OCI-LY3 (cell line): ENCODE measurements around the gene CNTN5.

Experiments used
- H2AFZ ChIP-seq: fragments of 200-600, 300-600 bp; shearing (Covaris generic); 2 replicates; pipeline ENCODE4 v1.6.0; 2014; ENCODE audit warnings: antibody characterized with exemption, low read depth, low read length
- H3K27ac ChIP-seq: fragments of 200-600, 300-600 bp; sonication (generic); 2 replicates; pipeline ENCODE4 v1.5.1; 2014; ENCODE audit warnings: mild to moderate bottlenecking, low read length, moderate library complexity, mixed read lengths
- H3K27me3 ChIP-seq: fragments of 200-600, 300-600 bp; sonication (generic); 2 replicates; pipeline ENCODE4 v1.6.1; 2014; ENCODE audit warnings: low read depth, low read length, mixed read lengths
- H3K36me3 ChIP-seq: fragments of 200-600, 300-600 bp; sonication (generic); replicated peaks from 2 replicates; pipeline ENCODE3; 2014; ENCODE audit warnings: low read depth, low read length, mixed read lengths
- H3K4me1 ChIP-seq: fragments of 300-600, 200-600 bp; sonication (generic); 2 replicates; pipeline ENCODE4 v1.6.1; 2014; ENCODE audit warnings: low read length, mixed read lengths
- H3K4me2 ChIP-seq: fragments of 200-600, 300-600 bp; sonication (generic); 2 replicates; pipeline ENCODE4 v1.6.1; 2014; ENCODE audit warnings: low read length, mixed read lengths
- H3K4me3 ChIP-seq: fragments of 300-600, 200-600 bp; sonication (generic); 2 replicates; pipeline ENCODE4 v1.5.1; 2014; ENCODE audit warnings: antibody characterized with exemption, mild to moderate bottlenecking, low read length, moderate library complexity
- H3K79me2 ChIP-seq: fragments of 300-600, 200-600 bp; shearing (Covaris generic); 2 replicates; pipeline ENCODE4 v1.6.1; 2014; ENCODE audit warnings: mild to moderate bottlenecking, low read length, mixed read lengths
- H3K9ac ChIP-seq: fragments of 300-600, 200-600 bp; shearing (Covaris generic); 2 replicates; pipeline ENCODE4 v1.6.0; 2014; ENCODE audit warnings: mild to moderate bottlenecking, low read length, moderate library complexity
- H3K9me3 ChIP-seq: fragments of 200-600, 300-600 bp; shearing (Covaris generic); 2 replicates; pipeline ENCODE4 v1.6.1; 2014; ENCODE audit warnings: low read length, mixed read lengths; ENCODE audit not compliant: insufficient read depth
- H4K20me1 ChIP-seq: fragments of 200-600, 300-600 bp; sonication (generic); 2 replicates; pipeline ENCODE4 v1.6.1; 2016; ENCODE audit warnings: low read length, mixed read lengths; ENCODE audit not compliant: insufficient read depth
- CTCF ChIP-seq: fragments of 200-600, 300-600 bp; sonication (generic); IDR thresholded peaks from 2 replicates; pipeline ENCODE4 v1.5.1; 2014; ENCODE audit warnings: antibody characterized with exemption, low read length, low read depth
- EZH2phosphoT487 ChIP-seq: fragments of 200-600 bp; shearing (Covaris generic); IDR thresholded peaks from 2 replicates; pipeline ENCODE4 v1.6.1; 2018; ENCODE audit warnings: antibody characterized with exemption, mixed run types, low read depth

Gene CNTN5

GRCh38 chr11:99960536-99960935, 939.8 kb downstream of the CNTN5 start:
- Histone ChIP-seq H2AFZ (no peak overlapping the region), H3K9ac (no peak overlapping the region), H3K36me3 (no peaks in the 10 kb centered on the region), H3K27me3 (no peaks in the 10 kb centered on the region), H3K4me1 (no peaks in the 10 kb centered on the region), H3K4me2 (no peak overlapping the region), H3K4me3 (no peak overlapping the region), H3K79me2 (no peaks in the 10 kb centered on the region), H4K20me1 (no peaks in the 10 kb centered on the region), H3K9me3 (no peaks in the 10 kb centered on the region), H3K27ac (no peak overlapping the region)
- TF ChIP-seq EZH2phosphoT487 = no peak
- no peak for TF ChIP-seq CTCF

GRCh38 chr11:99968336-99968735, 947.6 kb downstream of the CNTN5 start:
- H3K4me2 ChIP-seq = no peak overlapping the region
- H2AFZ ChIP-seq = no peak overlapping the region
- H3K79me2 ChIP-seq = no peaks in the 10 kb centered on the region
- H3K27me3 ChIP-seq = no peaks in the 10 kb centered on the region
- H3K9ac ChIP-seq = no peak overlapping the region
- H3K4me3 ChIP-seq = no peak overlapping the region
- no peaks in the 10 kb centered on the region for H3K4me1 ChIP-seq
- no peaks in the 10 kb centered on the region for H3K9me3 ChIP-seq
- TF ChIP-seq EZH2phosphoT487 = no peak
- no peak for TF ChIP-seq CTCF
- H3K36me3 ChIP-seq = no peaks in the 10 kb centered on the region
- H3K27ac ChIP-seq = no peak overlapping the region
- no peaks in the 10 kb centered on the region for H4K20me1 ChIP-seq

GRCh38 chr11:99973993-99974392, 953.2 kb downstream of the CNTN5 start:
- no peak overlapping the region for H3K4me2 ChIP-seq
- H3K27me3 ChIP-seq = no peaks in the 10 kb centered on the region
- no peak overlapping the region for H3K27ac ChIP-seq
- no peaks in the 10 kb centered on the region for H3K79me2 ChIP-seq
- H3K4me3 ChIP-seq = no peak overlapping the region
- no peaks in the 10 kb centered on the region for H4K20me1 ChIP-seq
- no peaks in the 10 kb centered on the region for H3K36me3 ChIP-seq
- no peaks in the 10 kb centered on the region for H3K9me3 ChIP-seq
- H2AFZ ChIP-seq = no peak overlapping the region
- no peak overlapping the region for H3K9ac ChIP-seq
- TF ChIP-seq EZH2phosphoT487 (no peak), CTCF (no peak)
- no peaks in the 10 kb centered on the region for H3K4me1 ChIP-seq

GRCh38 chr11:99979042-99979441, 958.3 kb downstream of the CNTN5 start:
- no peak overlapping the region for H3K9ac ChIP-seq
- no peaks in the 10 kb centered on the region for H3K9me3 ChIP-seq
- H2AFZ ChIP-seq = no peak overlapping the region
- no peaks in the 10 kb centered on the region for H3K27me3 ChIP-seq
- no peaks in the 10 kb centered on the region for H3K79me2 ChIP-seq
- H3K36me3 ChIP-seq = no peaks in the 10 kb centered on the region
- no peak overlapping the region for H3K27ac ChIP-seq
- H3K4me2 ChIP-seq = no peak overlapping the region
- TF ChIP-seq CTCF (no peak), EZH2phosphoT487 (no peak)
- H3K4me3 ChIP-seq = no peak overlapping the region
- H4K20me1 ChIP-seq = no peaks in the 10 kb centered on the region
- no peaks in the 10 kb centered on the region for H3K4me1 ChIP-seq
